CD8-positive, alpha-beta memory T cell (primary cell): ENCODE data around the gene ANKRD22. TPM values are rescaled to one million over a fixed set of nuclear protein-coding genes. Genes with fewer than 3 reads are reported as not detected.
A peak's percentile ranks its signal among the peaks of the same experiment; 100 is the strongest.

Experiments
- CTCF ChIA-PET: fragments of 350-600 bp; sonication (Branson Sonifier 250); formaldehyde crosslinking; loops from one replicate; lab custom pipeline; 2021; ENCODE audit warnings: antibody characterized with exemption; lab: Charles Lee
- POLR2A ChIA-PET: fragments of 350-600 bp; sonication (Branson Sonifier 250); formaldehyde crosslinking; loops from one replicate; lab custom pipeline; 2021; ENCODE audit warnings: antibody characterized with exemption; lab: Charles Lee
- DNase-seq, 5 donors: peaks; one replicate each; pipeline versions ENCODE4 v3.0.0 to v3.0.0-alpha.2; 2020 to 2022; ENCODE audit warnings: mixed read lengths in 1 of 5
- H3K27ac ChIP-seq: one replicate; pipeline ENCODE4 v1.7.0; 2013; ENCODE audit warnings: low read depth, mild to moderate bottlenecking, low read length, moderate library complexity
- H3K27me3 ChIP-seq: 2 replicates; pipeline ENCODE4 v1.7.0; 2013; ENCODE audit warnings: low read length, mild to moderate bottlenecking; ENCODE audit not compliant: insufficient read depth, poor library complexity, severe bottlenecking
- H3K36me3 ChIP-seq: 2 replicates; pipeline ENCODE4 v1.7.0; 2013; ENCODE audit warnings: mild to moderate bottlenecking, low read length, moderate library complexity; ENCODE audit not compliant: insufficient read depth
- H3K4me1 ChIP-seq: 2 replicates; pipeline ENCODE4 v1.7.0; 2013; ENCODE audit warnings: mild to moderate bottlenecking, low read length, moderate library complexity; ENCODE audit not compliant: insufficient read depth
- H3K4me3 ChIP-seq: 2 replicates; pipeline ENCODE4 v1.7.0; 2013; ENCODE audit warnings: mild to moderate bottlenecking, low read length
- H3K9me3 ChIP-seq: 2 replicates; pipeline ENCODE4 v1.7.0; 2013; ENCODE audit warnings: mild to moderate bottlenecking, low read length
- H3K27ac Mint-ChIP-seq, 8 donors: one replicate each; pipeline ENCODE4 v1.8.0; 2020 to 2021; ENCODE audit warnings: mixed read lengths in 8 of 8, mild to moderate bottlenecking in 6 of 8, inconsistent platforms in 3 of 8, moderate library complexity in 3 of 8
- H3K27me3 Mint-ChIP-seq, 2 donors: one replicate each; pipeline ENCODE4 v1.8.0; 2020 to 2021; ENCODE audit warnings: mixed read lengths in 2 of 2, mild to moderate bottlenecking in 1 of 2, moderate library complexity in 1 of 2
- H3K36me3 Mint-ChIP-seq, 3 donors: one replicate each; pipeline ENCODE4 v1.8.0; 2020 to 2021; ENCODE audit warnings: mixed read lengths in 3 of 3, inconsistent platforms in 1 of 3, mild to moderate bottlenecking in 1 of 3
- H3K4me1 Mint-ChIP-seq, 3 donors: one replicate each; pipeline ENCODE4 v1.8.0; 2020 to 2021; ENCODE audit warnings: mixed read lengths in 3 of 3, inconsistent platforms in 1 of 3, mild to moderate bottlenecking in 1 of 3
- H3K4me3 Mint-ChIP-seq, 7 donors: one replicate each; pipeline ENCODE4 v1.8.0; 2020 to 2021; ENCODE audit warnings: mixed read lengths in 7 of 7, mild to moderate bottlenecking in 6 of 7, moderate library complexity in 4 of 7, inconsistent platforms in 2 of 7
- H3K9me3 Mint-ChIP-seq, 5 donors: one replicate each; pipeline ENCODE4 v1.8.0; 2020 to 2022; ENCODE audit warnings: mixed read lengths in 5 of 5, mild to moderate bottlenecking in 3 of 5, moderate library complexity in 2 of 5, inconsistent platforms in 1 of 5
- polyA plus RNA-seq: library from polyadenylated mRNA; unstranded; fragments of 300-500 nt; fragmentation: Illumina TruSeq; gene quantifications from one replicate; pipeline ENCODE4 v1.2.3, GENCODE V29; 2021
- total RNA-seq, 2 experiments: library from RNA; stranded (reverse); gene quantifications; one replicate each; pipeline ENCODE4 v1.2.3, GENCODE V29; 2021

Gene ANKRD22
- total and polyA plus RNA-seq, 3 experiments from 2014 or later: 0.63 TPM; not detected in 2

DNA sequence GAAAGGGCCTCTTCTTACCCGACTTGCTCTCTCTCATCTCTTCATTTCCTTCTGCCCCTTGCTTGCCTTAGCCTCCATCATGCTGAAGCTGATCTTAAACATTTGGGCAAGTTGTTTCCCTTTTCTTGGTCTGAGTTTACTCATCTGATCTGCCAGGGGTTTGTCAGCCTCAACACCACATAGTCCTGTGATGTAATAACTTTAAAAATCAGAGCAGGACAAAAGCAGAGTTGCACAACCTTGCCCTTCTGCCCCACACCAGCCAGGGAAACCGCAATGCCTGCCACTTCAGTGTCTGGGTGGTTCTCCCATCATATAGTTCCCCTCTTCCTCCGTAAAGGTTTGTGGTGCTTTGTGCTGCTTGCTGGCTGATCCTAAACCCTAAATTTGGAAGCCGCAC is 59.0 kb downstream of the ANKRD22 start:
- no peak for DNase-seq
- H3K9me3 ChIP-seq: no peaks in the 10 kb centered on the region
- H3K4me1 ChIP-seq: peaks cover 6% of the 10 kb centered on the region
- H3K36me3 Mint-ChIP-seq: no peaks in the 10 kb centered on the region
- no peaks in the 10 kb centered on the region for H3K9me3 Mint-ChIP-seq
- no peaks in the 10 kb centered on the region for H3K27me3 Mint-ChIP-seq
- peak overlapping the region in 2 of 8 donors; percentile 43 to 46 for H3K27ac Mint-ChIP-seq
- ChIA-PET CTCF (no interaction called here), POLR2A (no interaction called here)
- no peaks in the 10 kb centered on the region for H3K36me3 ChIP-seq
- H3K4me1 Mint-ChIP-seq: peaks cover 13 to 20% (median 15%) of the 10 kb centered on the region in 3 donors
- no peak overlapping the region for H3K27ac ChIP-seq
- no peaks in the 10 kb centered on the region for H3K27me3 ChIP-seq
- H3K4me3 ChIP-seq: no peak overlapping the region
- no peak overlapping the region for H3K4me3 Mint-ChIP-seq

DNA sequence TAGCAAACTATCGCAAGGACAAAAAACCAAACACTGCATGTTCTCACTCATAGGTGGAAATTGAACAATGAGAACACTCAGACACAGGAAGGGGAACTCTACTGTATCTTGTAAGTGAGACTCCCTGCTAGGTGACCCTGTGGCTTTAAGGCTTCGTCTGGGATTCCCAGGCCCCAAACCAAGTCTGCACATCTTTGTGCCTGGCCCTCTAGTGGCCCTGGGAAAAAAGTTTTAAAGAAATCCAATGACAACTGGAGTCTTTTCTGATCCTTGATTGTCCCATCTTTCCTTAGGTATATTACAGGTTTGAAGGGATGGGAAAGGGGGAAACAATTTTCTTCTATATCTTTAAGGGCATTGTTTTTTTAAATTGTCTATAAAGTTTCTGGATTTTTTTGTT is 59.7 kb downstream of the ANKRD22 start:
- Histone ChIP-seq H3K9me3 (no peaks in the 10 kb centered on the region), H3K4me3 (no peak overlapping the region), H3K27me3 (no peaks in the 10 kb centered on the region), H3K4me1 (peaks cover 6% of the 10 kb centered on the region), H3K27ac (no peak overlapping the region), H3K36me3 (no peaks in the 10 kb centered on the region)
- Mint-ChIP-seq H3K4me1 (peaks cover 13 to 20% (median 15%) of the 10 kb centered on the region in 3 donors), H3K9me3 (no peaks in the 10 kb centered on the region), H3K4me3 (no peak overlapping the region), H3K27me3 (no peaks in the 10 kb centered on the region), H3K27ac (no peak overlapping the region), H3K36me3 (no peaks in the 10 kb centered on the region)
- ChIA-PET CTCF (interaction anchor here (1.1 kb wide), 1 partner anchor 44 kb away, joined by 3 read pairs; no protein-coding TSS in a partner anchor), POLR2A (no interaction called here)
- DNase-seq: no peak

DNA sequence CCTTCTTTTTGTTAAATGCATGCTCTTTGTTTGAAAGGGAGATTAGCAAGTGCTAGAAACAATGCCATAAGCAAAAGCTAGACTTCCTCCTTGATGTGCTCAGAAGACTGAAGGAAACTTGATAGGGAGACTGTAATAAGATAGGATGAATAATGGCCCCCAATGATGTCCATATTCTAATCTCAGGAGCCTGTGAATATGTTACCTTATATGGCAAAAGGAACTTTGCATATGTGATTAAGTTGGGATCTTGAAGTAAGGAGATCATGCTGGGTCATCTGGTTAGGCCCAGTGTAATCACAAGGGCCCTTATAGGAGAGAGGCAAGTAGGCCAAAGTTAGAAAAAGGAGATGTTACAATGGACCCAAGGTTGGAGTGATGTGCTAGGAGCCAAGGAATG is 62.7 kb downstream of the ANKRD22 start:
- H3K27ac Mint-ChIP-seq: no peak overlapping the region
- Histone ChIP-seq H3K27ac (no peak overlapping the region), H3K4me1 (peaks cover 6% of the 10 kb centered on the region), H3K27me3 (no peaks in the 10 kb centered on the region), H3K36me3 (no peaks in the 10 kb centered on the region), H3K4me3 (no peak overlapping the region), H3K9me3 (no peaks in the 10 kb centered on the region)
- no peak for DNase-seq
- peaks cover 9 to 18% (median 10%) of the 10 kb centered on the region in 3 donors for H3K4me1 Mint-ChIP-seq
- ChIA-PET POLR2A (no interaction called here), CTCF (no interaction called here)
- no peaks in the 10 kb centered on the region for H3K9me3 Mint-ChIP-seq
- H3K36me3 Mint-ChIP-seq: no peaks in the 10 kb centered on the region
- H3K27me3 Mint-ChIP-seq: peaks cover 2 to 3% of the 10 kb centered on the region in 2 donors
- H3K4me3 Mint-ChIP-seq: no peak overlapping the region

GRCh38 chr10:88787463-88787862 is 64.2 kb downstream of the ANKRD22 start:
- H3K27me3 ChIP-seq: no peaks in the 10 kb centered on the region
- ChIA-PET CTCF (no interaction called here), POLR2A (no interaction called here)
- H3K4me1 ChIP-seq: no peaks in the 10 kb centered on the region
- no peak overlapping the region for H3K4me3 ChIP-seq
- DNase-seq: no peak
- H3K27ac Mint-ChIP-seq: no peak overlapping the region
- no peaks in the 10 kb centered on the region for H3K36me3 Mint-ChIP-seq
- H3K27me3 Mint-ChIP-seq: peaks cover 2 to 3% of the 10 kb centered on the region in 2 donors
- H3K4me1 Mint-ChIP-seq: peaks cover 2 to 7% (median 4%) of the 10 kb centered on the region in 3 donors
- no peaks in the 10 kb centered on the region for H3K36me3 ChIP-seq
- H3K4me3 Mint-ChIP-seq: no peak overlapping the region
- H3K27ac ChIP-seq: no peak overlapping the region
- no peaks in the 10 kb centered on the region for H3K9me3 Mint-ChIP-seq
- no peaks in the 10 kb centered on the region for H3K9me3 ChIP-seq

- no peak overlapping the region for H3K4me3 Mint-ChIP-seq
- CTCF ChIA-PET: no interaction called here
Observed at GRCh38 chr10:88786032-88786770, 65.4 kb downstream of the ANKRD22 start.

GRCh38 chr10:88783724-88784123 is 67.9 kb downstream of the ANKRD22 start:
- Histone ChIP-seq H3K4me1 (no peaks in the 10 kb centered on the region), H3K27me3 (no peaks in the 10 kb centered on the region), H3K4me3 (no peak overlapping the region), H3K27ac (no peak overlapping the region), H3K36me3 (no peaks in the 10 kb centered on the region), H3K9me3 (no peaks in the 10 kb centered on the region)
- Mint-ChIP-seq H3K9me3 (no peaks in the 10 kb centered on the region), H3K4me1 (peaks cover 2 to 6% (median 4%) of the 10 kb centered on the region in 3 donors), H3K36me3 (no peaks in the 10 kb centered on the region), H3K27me3 (peaks cover 3 to 11% of the 10 kb centered on the region in 2 donors), H3K27ac (peak overlapping the region in 1 of 8 donors; percentile 2), H3K4me3 (no peak overlapping the region)
- ChIA-PET CTCF (no interaction called here), POLR2A (no interaction called here)
- DNase-seq: no peak

More at GRCh38 chr10:88786032-88786770, 65.4 kb downstream of the ANKRD22 start:
- Mint-ChIP-seq H3K4me1 (peaks cover 2 to 6% (median 4%) of the 10 kb centered on the region in 3 donors), H3K27me3 (peaks cover 3 to 5% of the 10 kb centered on the region in 2 donors), H3K9me3 (no peaks in the 10 kb centered on the region), H3K27ac (no peak overlapping the region), H3K36me3 (no peaks in the 10 kb centered on the region)
- Histone ChIP-seq H3K27ac (no peak overlapping the region), H3K4me1 (no peaks in the 10 kb centered on the region), H3K4me3 (no peak overlapping the region), H3K27me3 (no peaks in the 10 kb centered on the region), H3K9me3 (no peaks in the 10 kb centered on the region), H3K36me3 (no peaks in the 10 kb centered on the region)
- POLR2A ChIA-PET: no interaction called here
- DNase-seq: no peak

DNA sequence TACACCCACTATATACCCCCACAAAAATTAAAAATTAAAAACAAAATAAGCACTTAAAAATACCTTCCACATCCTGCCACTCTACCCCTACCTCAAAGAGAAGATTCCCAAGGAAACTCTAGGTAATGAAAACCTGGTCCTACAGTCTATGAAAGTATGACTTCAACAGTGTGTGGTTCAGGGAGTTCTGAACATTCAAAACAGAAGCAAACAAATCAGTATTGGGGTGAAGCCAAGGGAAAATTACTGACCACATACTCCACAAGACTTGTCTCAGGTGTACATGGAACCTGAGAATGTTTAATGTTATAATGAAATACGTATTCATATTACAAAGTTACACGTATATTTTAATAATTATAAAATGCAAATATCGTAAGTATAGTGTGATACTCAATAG is 69.4 kb downstream of the ANKRD22 start:
- Histone ChIP-seq H3K9me3 (no peaks in the 10 kb centered on the region), H3K4me1 (no peaks in the 10 kb centered on the region), H3K4me3 (no peak overlapping the region), H3K27ac (no peak overlapping the region), H3K36me3 (no peaks in the 10 kb centered on the region), H3K27me3 (no peaks in the 10 kb centered on the region)
- H3K27ac Mint-ChIP-seq: no peak overlapping the region
- H3K4me1 Mint-ChIP-seq: peaks cover 2 to 6% (median 4%) of the 10 kb centered on the region in 3 donors
- ChIA-PET CTCF (no interaction called here), POLR2A (no interaction called here)
- no peak for DNase-seq
- no peaks in the 10 kb centered on the region for H3K36me3 Mint-ChIP-seq
- H3K27me3 Mint-ChIP-seq: peaks cover 3 to 11% of the 10 kb centered on the region in 2 donors
- no peaks in the 10 kb centered on the region for H3K9me3 Mint-ChIP-seq
- no peak overlapping the region for H3K4me3 Mint-ChIP-seq

DNA sequence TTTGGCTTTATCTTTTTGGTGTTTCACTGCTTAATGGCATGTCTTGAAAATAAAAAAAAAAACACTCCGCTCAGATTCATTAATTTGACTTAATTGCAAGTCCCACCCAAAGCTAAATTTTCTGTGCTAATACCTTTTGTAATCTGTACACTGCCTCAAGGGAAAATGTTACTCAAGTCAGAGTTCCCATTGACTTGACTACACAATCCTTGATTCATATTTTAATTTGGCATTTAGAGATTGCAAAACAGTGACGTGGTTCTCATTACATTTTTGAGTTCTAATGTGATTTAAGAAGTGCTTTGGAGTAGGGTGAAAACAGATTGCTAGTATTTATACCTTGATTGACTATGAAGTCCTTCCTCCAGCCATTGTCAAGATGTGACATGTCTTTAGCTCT is 70.4 kb downstream of the ANKRD22 start:
- H3K4me3 ChIP-seq: no peak overlapping the region
- ChIA-PET CTCF (no interaction called here), POLR2A (no interaction called here)
- H3K9me3 Mint-ChIP-seq: no peaks in the 10 kb centered on the region
- no peak overlapping the region for H3K27ac Mint-ChIP-seq
- H3K4me1 Mint-ChIP-seq: peaks cover 2 to 6% (median 4%) of the 10 kb centered on the region in 3 donors
- no peaks in the 10 kb centered on the region for H3K36me3 ChIP-seq
- H3K27me3 ChIP-seq: no peaks in the 10 kb centered on the region
- no peak for DNase-seq
- H3K36me3 Mint-ChIP-seq: no peaks in the 10 kb centered on the region
- H3K27ac ChIP-seq: no peak overlapping the region
- H3K27me3 Mint-ChIP-seq: peaks cover 3 to 8% of the 10 kb centered on the region in 2 donors
- H3K4me3 Mint-ChIP-seq: no peak overlapping the region
- H3K9me3 ChIP-seq: no peaks in the 10 kb centered on the region
- H3K4me1 ChIP-seq: no peaks in the 10 kb centered on the region
